Measurements from ENCODE around the gene COL6A2.
"Not testable (repeated sequence)": the region's sequence is repeated elsewhere in the genome, so short reads cannot be mapped to it uniquely, and the experiment has no call there.

Gene COL6A2
- 15.3 to 45.0 (median 39.4) reads per million in 3 experiments for total RNA-seq

GRCh38 chr21:46097336-46098293 lies at the start of gene COL6A2:
TSS of gene COL6A2 (plus strand) at chr21:46098112.
- DNase-seq, result peak; percentile 31

GRCh38 chr21:46048926-46049889 lies 48.7 kb upstream of the COL6A2 start:
- DNase-seq, result no peak

DNA sequence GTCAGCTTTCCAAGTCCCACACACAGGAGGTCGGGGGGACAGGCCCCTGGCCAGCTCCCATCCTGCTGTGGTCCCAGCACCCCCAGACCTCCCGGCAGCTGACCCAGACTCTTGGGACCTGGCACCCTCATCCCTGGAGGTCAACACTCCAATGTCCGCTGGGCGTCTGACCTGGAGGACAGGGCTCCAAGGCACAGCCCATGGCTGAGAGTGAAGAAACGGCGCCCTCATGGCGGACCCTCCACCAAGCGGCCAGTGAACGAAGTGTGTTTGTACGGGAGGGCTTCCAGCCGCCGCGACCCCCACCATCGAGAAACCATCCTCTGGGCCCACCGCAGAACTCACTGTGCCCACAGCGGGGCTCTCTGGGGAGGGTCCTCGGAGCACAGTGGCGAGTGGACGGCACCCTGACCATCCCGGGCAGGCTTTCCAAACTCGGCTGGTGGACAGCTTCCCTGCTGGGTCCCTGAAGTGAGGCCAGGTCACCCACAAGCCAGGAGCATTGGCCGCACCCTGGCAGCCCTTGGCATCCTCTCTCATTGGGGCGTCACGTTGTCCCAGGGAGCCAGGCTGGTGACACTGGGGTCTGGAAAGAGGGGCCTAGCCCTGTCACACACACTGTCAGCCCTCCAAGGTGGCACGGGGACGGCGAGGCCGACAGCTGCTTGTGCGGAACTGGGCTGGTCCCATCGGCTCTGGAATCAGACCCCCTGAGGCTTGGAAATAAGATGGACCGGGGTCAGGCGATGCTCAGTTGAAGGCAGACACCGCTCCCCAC lies 47.8 kb upstream of the COL6A2 start:
- no peak for DNase-seq

GRCh38 chr21:46050668-46051378 lies 47.1 kb upstream of the COL6A2 start:
- no peak for DNase-seq

- no peak for DNase-seq
Measured at GRCh38 chr21:46051379-46051770, 46.5 kb upstream of the COL6A2 start.

DNA sequence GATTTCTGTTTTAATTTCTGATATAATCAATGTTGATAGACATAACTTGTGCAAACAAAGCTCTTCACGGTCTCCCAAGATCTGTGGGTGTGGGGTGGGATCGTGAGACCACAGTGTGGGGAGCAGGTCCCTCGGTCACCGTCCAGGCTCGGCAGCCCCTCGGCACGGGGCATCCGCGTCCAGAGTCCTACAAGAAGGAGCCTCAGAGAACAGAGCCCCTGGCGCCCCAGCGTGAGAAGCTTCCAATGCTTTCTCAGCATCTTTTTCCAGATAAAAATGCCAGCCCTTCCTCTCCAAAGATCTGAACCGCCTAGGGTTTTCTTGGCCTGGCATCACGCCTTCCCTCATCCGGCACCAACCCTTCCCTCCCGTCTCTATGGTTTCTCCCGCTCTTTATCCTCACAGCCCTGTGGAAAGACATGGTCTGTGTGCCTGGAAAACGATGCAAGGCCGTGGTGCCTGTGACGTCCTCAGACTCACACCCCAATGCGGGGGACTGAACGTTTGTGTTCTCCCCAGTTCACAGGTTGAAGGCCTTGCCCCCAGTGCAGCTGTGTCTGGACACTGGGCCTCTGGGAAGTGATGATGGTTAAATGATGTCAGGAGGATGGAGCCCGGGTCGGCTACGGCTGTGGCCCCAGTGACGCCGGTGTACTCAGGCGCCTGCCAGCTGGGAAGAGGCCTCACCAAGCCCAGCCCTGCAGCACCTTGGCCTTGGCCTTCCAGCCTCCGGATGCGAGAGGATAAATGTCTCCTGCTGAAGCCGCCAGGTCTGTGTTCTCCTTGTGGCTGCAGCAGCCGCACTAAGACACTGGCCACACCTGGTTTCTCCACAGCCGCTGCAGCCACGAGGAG lies 45.9 kb upstream of the COL6A2 start:
- no peak for DNase-seq

DNA sequence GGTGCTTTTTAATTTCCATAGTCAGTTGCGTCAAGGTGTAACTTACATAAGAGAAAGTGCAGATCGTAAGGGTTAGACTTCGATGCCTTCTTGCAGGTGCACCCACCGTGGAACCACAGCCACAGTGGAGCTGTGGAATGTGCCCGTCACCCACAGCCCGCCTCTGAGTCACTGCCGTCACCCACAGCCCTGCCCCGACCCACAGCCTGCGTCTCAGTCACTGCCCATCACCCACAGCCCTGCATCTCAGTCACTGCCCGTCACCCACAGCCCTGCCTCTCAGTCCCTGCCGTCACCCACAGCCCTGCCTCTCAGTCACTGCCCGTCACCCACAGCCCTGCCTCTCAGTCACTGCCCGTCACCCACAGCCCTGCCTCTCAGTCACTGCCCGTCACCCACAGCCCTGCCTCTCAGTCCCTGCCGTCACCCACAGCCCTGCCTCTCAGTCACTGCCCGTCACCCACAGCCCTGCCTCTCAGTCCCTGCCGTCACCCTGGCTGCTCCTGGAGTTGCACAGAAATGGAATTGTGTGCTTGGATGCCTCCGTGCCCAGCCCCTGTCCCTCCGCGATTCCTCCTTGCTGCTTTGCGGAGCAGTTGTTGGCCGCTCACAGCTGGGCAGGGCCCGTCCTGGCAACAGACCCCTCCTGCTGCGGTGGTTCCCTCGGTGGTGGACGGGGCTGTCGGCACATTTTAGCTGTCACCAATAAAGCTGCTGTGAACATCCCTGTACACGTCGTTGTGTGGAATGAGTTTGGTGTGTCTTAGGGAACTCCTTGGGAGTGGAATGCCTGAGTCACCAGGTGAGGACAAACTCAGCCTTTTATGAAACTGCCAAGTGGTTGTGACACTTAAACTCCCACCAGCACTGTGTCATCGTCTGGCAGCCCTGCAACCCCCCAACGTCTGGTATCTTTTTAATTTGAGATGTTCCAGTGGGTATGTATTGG lies 44.9 kb upstream of the COL6A2 start:
- DNase-seq, result no peak

DNA sequence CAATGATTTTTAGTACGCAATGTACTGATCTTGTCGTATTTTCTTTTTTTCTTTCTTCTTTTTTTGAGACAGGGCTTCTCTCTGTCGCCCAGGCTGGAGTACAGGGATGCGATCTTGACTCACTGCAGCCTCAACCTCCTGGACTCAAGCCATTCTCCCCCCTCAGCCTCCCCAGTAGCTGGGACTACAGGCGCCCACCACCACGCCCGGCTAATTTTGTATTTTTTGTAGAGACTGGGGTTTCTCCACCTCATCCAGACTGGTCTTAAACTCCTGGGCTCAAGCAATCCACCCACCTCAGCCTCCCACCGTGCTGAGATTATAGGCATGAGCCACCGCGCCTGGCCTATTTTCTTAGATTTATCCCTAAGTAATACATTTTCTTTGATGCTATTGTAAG lies 43.9 kb upstream of the COL6A2 start:
- DNase-seq, result no peak

GRCh38 chr21:46054451-46054881 lies 43.4 kb upstream of the COL6A2 start:
- DNase-seq, result no peak

- no peak for DNase-seq
Measured at GRCh38 chr21:46055863-46056281, 42.0 kb upstream of the COL6A2 start.

- no peak for DNase-seq
Measured at GRCh38 chr21:46056450-46056903, 41.4 kb upstream of the COL6A2 start.

DNA sequence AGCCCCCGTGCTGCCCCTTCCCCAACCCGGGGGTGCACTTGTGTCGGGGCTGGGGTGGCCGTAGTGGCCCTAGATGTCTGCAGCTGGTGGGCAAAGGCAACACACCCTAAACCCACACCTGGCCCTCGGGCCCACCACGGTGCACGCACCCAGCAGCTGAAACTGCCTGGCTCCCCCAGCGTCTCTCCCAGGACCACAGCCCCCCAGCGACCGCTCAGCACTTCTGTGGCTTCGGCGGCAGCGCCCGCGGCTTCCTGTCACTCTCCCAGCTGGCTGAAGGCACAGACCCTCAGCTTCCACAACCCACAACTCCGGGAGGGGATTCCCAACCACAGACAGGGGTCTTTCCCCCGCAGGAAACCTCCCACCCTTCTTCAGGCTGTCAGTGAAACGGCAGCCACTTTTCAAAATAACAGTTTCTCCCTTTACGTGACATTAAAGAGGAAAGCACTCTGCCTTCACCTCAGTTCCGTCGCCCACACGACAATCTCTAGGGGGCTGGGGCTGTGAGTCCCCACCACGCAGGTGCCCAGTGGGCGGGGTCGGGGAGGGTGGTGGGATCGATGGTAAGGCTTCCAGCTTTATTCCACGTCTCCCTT lies 40.7 kb upstream of the COL6A2 start:
- no peak for DNase-seq

- DNase-seq, result no peak
Measured at GRCh38 chr21:46057710-46058241, 40.1 kb upstream of the COL6A2 start.

DNA sequence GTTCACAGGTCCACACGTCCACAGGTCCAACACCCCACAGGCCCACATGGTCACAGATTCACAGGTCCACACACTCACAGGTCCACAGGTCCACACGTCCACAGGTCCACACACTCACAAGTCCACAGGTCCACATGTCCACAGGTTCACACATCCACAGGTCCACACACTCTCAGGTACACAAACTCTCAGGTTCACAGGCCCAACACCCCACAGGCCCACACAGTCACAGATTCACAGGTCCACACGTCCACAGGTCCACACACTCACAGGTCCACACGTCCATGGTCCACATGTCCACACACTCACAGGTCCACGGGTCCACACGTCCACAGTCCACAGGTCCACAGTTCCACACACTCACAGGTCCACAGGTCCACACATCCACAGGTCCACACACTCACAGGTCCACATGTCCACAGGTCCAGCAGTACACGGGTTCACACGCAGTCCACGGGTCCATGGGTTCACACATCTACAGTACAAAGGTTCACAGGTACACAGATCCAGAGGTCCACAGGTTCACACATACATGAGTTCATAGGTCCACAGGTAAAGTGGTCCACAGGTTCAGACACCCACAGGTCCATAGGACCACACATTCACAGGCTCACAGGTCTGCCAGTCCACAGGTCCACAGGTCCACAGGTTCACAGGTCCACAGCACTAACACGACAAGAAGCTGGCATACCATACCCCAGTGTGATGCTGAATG lies 39.3 kb upstream of the COL6A2 start:
- no peak for DNase-seq

DNA sequence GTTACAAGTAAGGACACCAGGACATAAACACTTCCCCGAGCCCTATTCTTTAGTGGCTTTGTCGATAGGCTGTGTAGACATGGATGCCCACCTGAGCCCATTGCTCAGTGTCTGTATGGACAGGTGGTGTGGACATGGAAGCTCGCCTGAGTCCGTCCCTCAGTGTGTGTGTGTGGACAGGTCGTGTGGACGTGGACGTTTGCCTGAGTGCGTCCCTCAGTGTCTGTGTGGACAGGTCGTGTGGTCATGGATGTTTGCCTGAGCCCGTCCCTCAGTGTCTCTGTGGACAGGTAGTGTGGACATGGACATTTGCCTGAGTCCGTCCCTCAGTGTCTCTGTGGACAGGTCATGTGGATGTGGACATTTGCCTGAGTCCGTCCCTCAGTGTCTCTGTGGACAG lies 38.7 kb upstream of the COL6A2 start:
- DNase-seq, result no peak

GRCh38 chr21:46059711-46060455 lies 38.0 kb upstream of the COL6A2 start:
- DNase-seq, result not testable (repeated sequence)

- DNase-seq, result no peak
Measured at GRCh38 chr21:46060596-46061061, 37.3 kb upstream of the COL6A2 start.

Data from central memory CD4-positive, alpha-beta T cell (primary cell).